Lung (tissue), 12 donors: ENCODE data around the gene DOK7. TPM values are rescaled to one million over a fixed set of nuclear protein-coding genes. Genes with fewer than 3 reads are reported as not detected.

Experiments
- ATAC-seq: fragments of 200-7000 bp; cut with Tn5 transposase; one replicate; pipeline ENCODE4 v1.9.1; 2020; ENCODE audit warnings: moderate number of reproducible peaks; ENCODE audit not compliant: insufficient read depth, low FRiP score
- DNase-seq, 3 donors: peaks; one replicate each; pipeline ENCODE4 v3.0.0-alpha.2; 2013 to 2017
- H3K27ac ChIP-seq, 2 donors: one replicate each; pipeline ENCODE4 v1.5.1; 2013; ENCODE audit warnings: mild to moderate bottlenecking in 2 of 2, moderate library complexity in 2 of 2, control low read depth in 1 of 2, inconsistent platforms in 1 of 2, low read depth in 1 of 2, low read length in 1 of 2
- H3K27me3 ChIP-seq, 3 donors: one replicate each; pipeline ENCODE4 v1.5.1; 2013; ENCODE audit warnings: low read length in 2 of 3; ENCODE audit not compliant: control insufficient read depth in 3 of 3, insufficient read depth in 3 of 3
- H3K36me3 ChIP-seq, 4 donors: one replicate each; pipeline ENCODE4 v1.5.1; 2013; ENCODE audit warnings: low read length in 4 of 4, mild to moderate bottlenecking in 1 of 4, moderate library complexity in 1 of 4; ENCODE audit not compliant: control insufficient read depth in 4 of 4, insufficient read depth in 4 of 4
- H3K4me1 ChIP-seq, 5 donors: one replicate each; pipeline ENCODE4 v1.5.1; 2013; ENCODE audit warnings: low read length in 5 of 5, mild to moderate bottlenecking in 2 of 5, moderate library complexity in 1 of 5; ENCODE audit not compliant: control insufficient read depth in 5 of 5, insufficient read depth in 5 of 5
- H3K4me3 ChIP-seq: one replicate; pipeline ENCODE4 v1.5.1; 2013; ENCODE audit warnings: mild to moderate bottlenecking, control low read depth, moderate library complexity
- H3K9ac ChIP-seq, 2 donors: one replicate each; pipeline ENCODE4 v1.5.1; 2013; ENCODE audit warnings: low read length in 2 of 2, control low read depth in 1 of 2; ENCODE audit not compliant: insufficient read depth in 1 of 2
- H3K9me3 ChIP-seq, 4 donors: one replicate each; pipeline ENCODE4 v1.5.1; 2013; ENCODE audit warnings: low read length in 3 of 4, mild to moderate bottlenecking in 1 of 4, moderate library complexity in 1 of 4; ENCODE audit not compliant: control insufficient read depth in 4 of 4, insufficient read depth in 3 of 4
- CTCF ChIP-seq: IDR thresholded peaks from 2 replicates; pipeline ENCODE4 v1.5.1; 2012; ENCODE audit warnings: mild to moderate bottlenecking; ENCODE audit errors: control extremely low read depth, extremely low read depth
- WGBS, 2 donors: extraction: QIAGEN DNeasy Blood & Tissue Kit; methylation state at CpG; one replicate each; pipeline ENCODE4 v1.1.7; 2013; 5-methylcytosine and 5-hydroxymethylcytosine counted together
- polyA plus RNA-seq, 2 donors: library from polyadenylated mRNA; stranded (reverse); fragments of 200-250 nt; gene quantifications; one replicate each; pipeline ENCODE4 v1.2.1, GENCODE V29; 2013
- total RNA-seq, 2 donors: library from RNA; depleted of rRNA in 1 of 2; stranded (reverse); fragments of >200 nt in 1 of 2; gene quantifications; one replicate each; pipeline ENCODE4 v1.2.1, GENCODE V29; 2014 to 2021
- donor health status: control.
- donor health status: control.
- donor health status: Bipolar disorder and iron deficiency.
- donor health status: healthy.
- donor health status: DM: yes; HTN: yes; CAD: no.

The DOK7 gene
- total and polyA plus RNA-seq, 4 donors, result 0.53 to 2.7 (median 1.4) TPM

- H3K9me3 ChIP-seq, result no peaks in the 10 kb centered on the region
- no peak for TF ChIP-seq CTCF
- no peak overlapping the region for H3K4me3 ChIP-seq
- ATAC-seq (no peak), DNase-seq (no peak)
- H3K27me3 ChIP-seq, result peaks cover 0 to 34% (median 11%) of the 10 kb centered on the region in 3 donors
- H3K27ac ChIP-seq, result no peak overlapping the region
- no peak overlapping the region for H3K9ac ChIP-seq
- H3K36me3 ChIP-seq, result peaks cover 0 to 11% (median 0%) of the 10 kb centered on the region in 4 donors
- H3K4me1 ChIP-seq, result peaks cover 0 to 11% (median 3%) of the 10 kb centered on the region in 5 donors
- 66 to 68% methylated on average over 14 of the region's 14 CpGs for WGBS, 2 donors
Measured at GRCh38 chr4:3496021-3496420, 32.9 kb downstream of the DOK7 start.

GRCh38 chr4:3497095-3497494 is 34.0 kb downstream of the DOK7 start:
- ATAC-seq, result no peak
- no peak overlapping the region for H3K9ac ChIP-seq
- H3K4me1 ChIP-seq, result peaks cover 0 to 11% (median 7%) of the 10 kb centered on the region in 5 donors
- no peaks in the 10 kb centered on the region for H3K9me3 ChIP-seq
- H3K27me3 ChIP-seq, result peaks cover 0 to 24% (median 6%) of the 10 kb centered on the region in 3 donors
- no peak for DNase-seq
- peaks cover 0 to 17% (median 0%) of the 10 kb centered on the region in 4 donors for H3K36me3 ChIP-seq
- WGBS, 2 donors, result 84 to 89% methylated on average over 6 of the region's 6 CpGs
- no peak for TF ChIP-seq CTCF
- no peak overlapping the region for H3K27ac ChIP-seq
- H3K4me3 ChIP-seq, result no peak overlapping the region

- peaks cover 0 to 12% (median 7%) of the 10 kb centered on the region in 5 donors for H3K4me1 ChIP-seq
- DNase-seq (no peak), ATAC-seq (no peak)
Measured at GRCh38 chr4:3497523-3498389, 34.6 kb downstream of the DOK7 start.

More at GRCh38 chr4:3497523-3498389, 34.6 kb downstream of the DOK7 start:
- no peak overlapping the region for H3K4me3 ChIP-seq
- peaks cover 0 to 22% (median 0%) of the 10 kb centered on the region in 4 donors for H3K36me3 ChIP-seq
- H3K27ac ChIP-seq, result no peak overlapping the region
- WGBS, 2 donors, result 88 to 91% methylated on average over 24 of the region's 24 CpGs
- peaks cover 0 to 17% (median 3%) of the 10 kb centered on the region in 3 donors for H3K27me3 ChIP-seq
- no peaks in the 10 kb centered on the region for H3K9me3 ChIP-seq
- TF ChIP-seq CTCF, result no peak
- no peak overlapping the region for H3K9ac ChIP-seq
